ENCODE data around the gene KIF3A.

The KIF3A gene

GRCh38 chr5:132648355-132648754, 89.0 kb downstream of the KIF3A start:
- no peak for DNase-seq (ENCODE audit: low read depth)
- TF ChIP-seq CTCF (conservative IDR thresholded peaks at IDR 0.05; ENCODE audit: low read depth, low read length): no peak

GRCh38 chr5:132647473-132647872, 89.9 kb downstream of the KIF3A start:
- no peak for TF ChIP-seq CTCF (conservative IDR thresholded peaks at IDR 0.05; ENCODE audit: low read depth, low read length)
- DNase-seq (ENCODE audit: low read depth): no peak
- no peak overlapping the region for H3K4me3 ChIP-seq (ENCODE audit: low read depth, low read length)

More at GRCh38 chr5:132648355-132648754, 89.0 kb downstream of the KIF3A start:
- H3K4me3 ChIP-seq (ENCODE audit: low read depth, low read length): no peak overlapping the region

GRCh38 chr5:132646583-132647266, 90.6 kb downstream of the KIF3A start:
- no peak overlapping the region for H3K4me3 ChIP-seq (ENCODE audit: low read depth, low read length)
- TF ChIP-seq CTCF (conservative IDR thresholded peaks at IDR 0.05; ENCODE audit: low read depth, low read length): no peak
- no peak for DNase-seq (ENCODE audit: low read depth)

- H3K4me3 ChIP-seq (ENCODE audit: low read depth, low read length): no peak overlapping the region
- no peak for TF ChIP-seq CTCF (conservative IDR thresholded peaks at IDR 0.05; ENCODE audit: low read depth, low read length)
- no peak for DNase-seq (ENCODE audit: low read depth)
Measured at GRCh38 chr5:132644177-132644576, 93.2 kb downstream of the KIF3A start.
